Activated T-cell treated with anti-CD3 and anti-CD28 coated beads, Interleukin-2, amount 50 U/mL, for 1 hour (primary cell): ENCODE data around the gene PPP2R1A.
"Not testable (repeated sequence)": the region's sequence is repeated elsewhere in the genome, so short reads cannot be mapped to it uniquely, and the experiment has no call there.

Experiments used
- DNase-seq: peaks from one replicate; pipeline ENCODE4 v3.0.0-alpha.2; 2020

The PPP2R1A gene

GRCh38 chr19:52265556-52265955, 75.7 kb downstream of the PPP2R1A start:
- not testable (repeated sequence) for DNase-seq

- peak; percentile 98 for DNase-seq
These were observed 79.7 kb downstream of the PPP2R1A start, which contains the start of gene ZNF766 for GRCh38 chr19:52269338-52270261. TSS of gene ZNF766 (plus strand) at chr19:52269587. CDS start at chr19:52269614, 27 bp downstream.

GRCh38 chr19:52270266-52270885, 80.5 kb downstream of the PPP2R1A start:
- DNase-seq = no peak

GRCh38 chr19:52273301-52273700, 83.4 kb downstream of the PPP2R1A start:
- no peak for DNase-seq

GRCh38 chr19:52274191-52274590, 84.3 kb downstream of the PPP2R1A start:
- no peak for DNase-seq

GRCh38 chr19:52275988-52276387, 86.1 kb downstream of the PPP2R1A start:
- DNase-seq = no peak

GRCh38 chr19:52277471-52277870, 87.6 kb downstream of the PPP2R1A start:
- DNase-seq = no peak
